Measurements from ENCODE around the gene HCST.

The HCST gene

DNA sequence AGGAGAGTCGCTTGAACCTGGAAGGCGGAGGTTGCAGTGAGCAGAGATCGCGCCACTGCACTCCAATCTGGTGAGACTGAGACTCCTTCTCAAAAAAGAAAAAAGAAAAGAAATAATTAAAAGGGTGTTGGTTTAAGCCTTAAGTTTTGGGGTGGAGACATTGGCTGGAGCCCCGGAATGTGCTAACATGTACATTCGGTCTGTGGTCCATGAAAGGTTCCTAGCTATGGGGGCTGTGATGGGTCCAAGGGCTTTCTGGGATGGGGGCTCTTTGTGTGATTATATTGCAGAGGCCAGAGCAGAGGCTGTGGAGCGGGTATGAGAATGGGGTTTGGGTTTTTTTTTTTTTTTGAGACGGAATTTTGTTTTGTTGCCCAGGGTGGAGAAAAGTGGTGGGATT is 16.4 kb upstream of the HCST start:
- H3K27ac ChIP-seq (ENCODE audit: low read length, poor library complexity, severe bottlenecking) = no peak overlapping the region
- no peak overlapping the region for H3K4me2 ChIP-seq (ENCODE audit: low read length, poor library complexity, severe bottlenecking)
- H2AFZ ChIP-seq (ENCODE audit: low read depth, low read length) = no peak overlapping the region
- no peak overlapping the region for H3K4me3 ChIP-seq (ENCODE audit: insufficient read depth in 1 of 2, low read depth in 1 of 2, low read length in 2 of 2)
- H3K23ac ChIP-seq (ENCODE audit: low read length in 2 of 2) = no peak overlapping the region
- peaks cover 2% of the 10 kb centered on the region for H3K79me1 ChIP-seq (replicated peaks; ENCODE audit: low read length, poor library complexity, severe bottlenecking)
- H2BK12ac ChIP-seq (ENCODE audit: low read length in 2 of 2) = no peak overlapping the region
- peaks cover 40 to 42% of the 10 kb centered on the region in 2 experiments for H3K36me3 ChIP-seq (ENCODE audit: control insufficient read depth in 1 of 2, insufficient read depth in 2 of 2, low read depth in 1 of 2, low read length in 2 of 2)
- H2BK15ac ChIP-seq (ENCODE audit: low read depth, poor library complexity, severe bottlenecking) = no peak overlapping the region
- WGBS = 98% methylated on average over 6 of the region's 8 CpGs
- H3K9ac ChIP-seq (ENCODE audit: low read length) = no peak overlapping the region
- no peak overlapping the region for H4K8ac ChIP-seq (ENCODE audit: low read length)
- no peak overlapping the region for H3K14ac ChIP-seq (ENCODE audit: low read length in 2 of 2)
- H2BK5ac ChIP-seq (ENCODE audit: low read depth, low read length, poor library complexity, severe bottlenecking) = no peak overlapping the region
- no peak overlapping the region for H2BK120ac ChIP-seq (ENCODE audit: low read depth, low read length)
- H3K4me1 ChIP-seq (ENCODE audit: control insufficient read depth, insufficient read depth, low read depth, low read length) = no peaks in the 10 kb centered on the region
- no peak for DNase-seq
- H3K4ac ChIP-seq (ENCODE audit: low read depth in 1 of 2, low read length in 2 of 2) = no peak overlapping the region
- no peak overlapping the region for H3K18ac ChIP-seq (ENCODE audit: low read depth in 1 of 2, low read length in 2 of 2)
- H2AK5ac ChIP-seq (ENCODE audit: low read length, severe bottlenecking) = no peak overlapping the region
- H3K9me3 ChIP-seq (ENCODE audit: control insufficient read depth, low read length) = no peaks in the 10 kb centered on the region
- H3K27me3 ChIP-seq (ENCODE audit: control insufficient read depth in 1 of 2, insufficient read depth in 1 of 2, low read length in 2 of 2) = no peaks in the 10 kb centered on the region
- H4K91ac ChIP-seq (ENCODE audit: low read length) = no peak overlapping the region

DNA sequence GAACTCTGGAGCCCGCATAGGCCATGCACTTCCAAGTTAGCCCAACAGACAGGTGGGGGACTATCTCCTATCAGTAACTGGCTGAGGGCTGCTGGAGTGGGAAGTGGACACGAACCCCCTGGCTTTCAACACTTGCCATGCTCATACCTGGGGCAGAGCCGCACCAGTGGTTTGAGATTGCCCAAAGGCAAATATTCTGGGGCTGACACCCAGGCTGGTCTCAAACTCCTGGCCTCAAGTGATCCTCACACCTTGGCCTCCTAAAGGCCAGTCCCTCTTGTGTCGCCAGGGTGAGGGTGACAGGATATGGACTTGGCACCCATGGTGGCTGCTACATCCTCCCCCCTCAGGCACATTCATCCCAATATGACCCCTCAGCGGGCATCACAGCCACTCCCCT is 15.1 kb upstream of the HCST start:
- no peak for DNase-seq
- Histone ChIP-seq H2AK5ac (ENCODE audit: low read length, severe bottlenecking) (no peak overlapping the region), H2BK15ac (ENCODE audit: low read depth, poor library complexity, severe bottlenecking) (no peak overlapping the region), H4K8ac (ENCODE audit: low read length) (no peak overlapping the region), H3K23ac (ENCODE audit: low read length in 2 of 2) (no peak overlapping the region), H2AFZ (ENCODE audit: low read depth, low read length) (no peak overlapping the region), H3K27me3 (ENCODE audit: control insufficient read depth in 1 of 2, insufficient read depth in 1 of 2, low read length in 2 of 2) (no peaks in the 10 kb centered on the region), H3K9me3 (ENCODE audit: control insufficient read depth, low read length) (no peaks in the 10 kb centered on the region), H3K4me2 (ENCODE audit: low read length, poor library complexity, severe bottlenecking) (no peak overlapping the region), H3K4me3 (ENCODE audit: insufficient read depth in 1 of 2, low read depth in 1 of 2, low read length in 2 of 2) (no peak overlapping the region), H2BK12ac (ENCODE audit: low read length in 2 of 2) (no peak overlapping the region), H3K18ac (ENCODE audit: low read depth in 1 of 2, low read length in 2 of 2) (no peak overlapping the region), H2BK5ac (ENCODE audit: low read depth, low read length, poor library complexity, severe bottlenecking) (no peak overlapping the region), H2BK120ac (ENCODE audit: low read depth, low read length) (no peak overlapping the region), H4K91ac (ENCODE audit: low read length) (no peak overlapping the region), H3K79me1 (replicated peaks; ENCODE audit: low read length, poor library complexity, severe bottlenecking) (peaks cover 3% of the 10 kb centered on the region), H3K9ac (ENCODE audit: low read length) (no peak overlapping the region), H3K4me1 (ENCODE audit: control insufficient read depth, insufficient read depth, low read depth, low read length) (no peaks in the 10 kb centered on the region), H3K4ac (ENCODE audit: low read depth in 1 of 2, low read length in 2 of 2) (no peak overlapping the region), H3K27ac (ENCODE audit: low read length, poor library complexity, severe bottlenecking) (no peak overlapping the region), H3K36me3 (ENCODE audit: control insufficient read depth in 1 of 2, insufficient read depth in 2 of 2, low read depth in 1 of 2, low read length in 2 of 2) (peaks cover 43 to 46% of the 10 kb centered on the region in 2 experiments), H3K14ac (ENCODE audit: low read length in 2 of 2) (no peak overlapping the region)
- WGBS = 100% methylated on average over 5 of the region's 5 CpGs

DNA sequence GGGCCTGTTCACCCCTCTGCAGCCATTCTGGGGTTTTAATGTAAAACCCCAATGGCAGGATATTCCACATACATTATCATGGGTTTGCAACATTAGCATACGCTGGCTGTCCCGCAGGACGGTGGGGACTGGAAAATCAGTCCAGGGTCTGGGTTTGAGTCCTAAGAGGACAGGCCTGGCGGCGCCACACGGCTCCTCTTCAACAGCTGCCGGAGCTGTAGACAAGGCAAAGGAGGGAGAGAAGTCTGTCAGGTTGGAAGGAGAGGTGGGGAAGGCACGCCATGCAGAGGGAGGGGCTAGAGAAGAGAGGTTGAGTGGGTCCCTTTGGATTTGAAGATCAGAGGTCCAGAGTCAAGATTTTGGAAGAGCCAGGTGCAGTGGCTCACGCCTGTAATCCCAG is 13.9 kb upstream of the HCST start:
- Histone ChIP-seq H3K9me3 (ENCODE audit: control insufficient read depth, low read length) (no peaks in the 10 kb centered on the region), H2BK15ac (ENCODE audit: low read depth, poor library complexity, severe bottlenecking) (no peak overlapping the region), H4K91ac (ENCODE audit: low read length) (no peak overlapping the region), H3K4me2 (ENCODE audit: low read length, poor library complexity, severe bottlenecking) (no peak overlapping the region), H3K79me1 (replicated peaks; ENCODE audit: low read length, poor library complexity, severe bottlenecking) (peaks cover 3% of the 10 kb centered on the region), H2AFZ (ENCODE audit: low read depth, low read length) (no peak overlapping the region), H3K36me3 (ENCODE audit: control insufficient read depth in 1 of 2, insufficient read depth in 2 of 2, low read depth in 1 of 2, low read length in 2 of 2) (peaks cover 46 to 57% of the 10 kb centered on the region in 2 experiments), H3K27me3 (ENCODE audit: control insufficient read depth in 1 of 2, insufficient read depth in 1 of 2, low read length in 2 of 2) (no peaks in the 10 kb centered on the region), H3K4me3 (ENCODE audit: insufficient read depth in 1 of 2, low read depth in 1 of 2, low read length in 2 of 2) (no peak overlapping the region), H2BK5ac (ENCODE audit: low read depth, low read length, poor library complexity, severe bottlenecking) (no peak overlapping the region), H3K4me1 (ENCODE audit: control insufficient read depth, insufficient read depth, low read depth, low read length) (no peaks in the 10 kb centered on the region), H2AK5ac (ENCODE audit: low read length, severe bottlenecking) (no peak overlapping the region), H2BK120ac (ENCODE audit: low read depth, low read length) (no peak overlapping the region), H3K27ac (ENCODE audit: low read length, poor library complexity, severe bottlenecking) (no peak overlapping the region), H3K14ac (ENCODE audit: low read length in 2 of 2) (no peak overlapping the region), H3K18ac (ENCODE audit: low read depth in 1 of 2, low read length in 2 of 2) (no peak overlapping the region), H3K23ac (ENCODE audit: low read length in 2 of 2) (no peak overlapping the region), H2BK12ac (ENCODE audit: low read length in 2 of 2) (no peak overlapping the region), H3K9ac (ENCODE audit: low read length) (no peak overlapping the region), H4K8ac (ENCODE audit: low read length) (no peak overlapping the region), H3K4ac (ENCODE audit: low read depth in 1 of 2, low read length in 2 of 2) (no peak overlapping the region)
- DNase-seq = no peak
- WGBS = 99% methylated on average over 9 of the region's 9 CpGs

DNA sequence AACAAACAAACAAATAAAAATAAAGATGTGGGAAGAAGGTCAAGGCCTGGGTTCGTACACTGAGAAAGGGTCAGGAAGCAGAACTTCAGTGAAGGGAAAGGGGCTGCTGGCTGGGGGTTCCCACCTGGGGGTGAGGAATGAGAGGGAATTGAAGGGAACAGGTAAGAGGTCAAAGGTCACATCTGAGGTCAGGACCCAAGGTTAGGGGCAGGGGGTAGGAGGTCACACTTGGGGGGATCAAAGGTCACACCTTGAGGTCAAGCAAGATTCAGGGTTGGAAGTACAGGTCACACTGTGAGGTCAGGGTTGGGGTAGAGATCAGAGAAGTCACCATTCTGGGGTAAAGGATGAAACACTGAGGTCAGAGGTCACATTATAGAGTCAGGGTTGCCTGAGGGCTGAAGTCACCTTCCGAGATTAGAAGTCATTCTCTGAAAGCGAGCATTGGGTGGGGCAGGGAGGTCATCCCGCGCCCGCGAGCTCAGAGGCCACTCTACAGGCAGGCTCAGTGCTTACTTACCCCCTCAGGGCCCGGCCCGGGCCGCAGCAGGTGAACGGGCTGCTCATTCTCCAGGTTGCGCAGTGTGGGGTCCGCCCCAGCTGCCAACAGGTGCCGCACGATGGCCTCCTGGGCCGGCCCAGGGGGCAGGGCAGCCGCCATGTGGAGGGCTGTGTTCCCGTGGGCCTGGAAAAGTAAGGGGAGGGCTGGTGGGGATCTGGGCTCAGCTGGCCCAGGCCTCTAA is 12.8 kb upstream of the HCST start:
- Histone ChIP-seq H4K8ac (ENCODE audit: low read length) (no peak overlapping the region), H3K18ac (ENCODE audit: low read depth in 1 of 2, low read length in 2 of 2) (no peak overlapping the region), H3K4me2 (ENCODE audit: low read length, poor library complexity, severe bottlenecking) (no peak overlapping the region), H3K23ac (ENCODE audit: low read length in 2 of 2) (no peak overlapping the region), H2BK120ac (ENCODE audit: low read depth, low read length) (no peak overlapping the region), H2BK15ac (ENCODE audit: low read depth, poor library complexity, severe bottlenecking) (no peak overlapping the region), H2BK12ac (ENCODE audit: low read length in 2 of 2) (no peak overlapping the region), H3K4me3 (ENCODE audit: insufficient read depth in 1 of 2, low read depth in 1 of 2, low read length in 2 of 2) (no peak overlapping the region), H3K4me1 (ENCODE audit: control insufficient read depth, insufficient read depth, low read depth, low read length) (no peaks in the 10 kb centered on the region), H4K91ac (ENCODE audit: low read length) (no peak overlapping the region), H3K27ac (ENCODE audit: low read length, poor library complexity, severe bottlenecking) (no peak overlapping the region), H2BK5ac (ENCODE audit: low read depth, low read length, poor library complexity, severe bottlenecking) (no peak overlapping the region), H3K27me3 (ENCODE audit: control insufficient read depth in 1 of 2, insufficient read depth in 1 of 2, low read length in 2 of 2) (no peaks in the 10 kb centered on the region), H3K9ac (ENCODE audit: low read length) (no peak overlapping the region), H2AFZ (ENCODE audit: low read depth, low read length) (no peak overlapping the region), H3K9me3 (ENCODE audit: control insufficient read depth, low read length) (no peaks in the 10 kb centered on the region), H3K36me3 (ENCODE audit: control insufficient read depth in 1 of 2, insufficient read depth in 2 of 2, low read depth in 1 of 2, low read length in 2 of 2) (peaks cover 52 to 67% of the 10 kb centered on the region in 2 experiments), H3K79me1 (replicated peaks; ENCODE audit: low read length, poor library complexity, severe bottlenecking) (peaks cover 6% of the 10 kb centered on the region), H2AK5ac (ENCODE audit: low read length, severe bottlenecking) (no peak overlapping the region), H3K4ac (ENCODE audit: low read depth in 1 of 2, low read length in 2 of 2) (no peak overlapping the region), H3K14ac (ENCODE audit: low read length in 2 of 2) (no peak overlapping the region)
- no peak for DNase-seq
- WGBS = 97% methylated on average over 17 of the region's 18 CpGs
